Hepatic stellate cell (primary cell): ENCODE data around the gene CLN3.
"Not testable (repeated sequence)": the region's sequence is repeated elsewhere in the genome, so short reads cannot be mapped to it uniquely, and the experiment has no call there.

Experiments used
- DNase-seq: peaks from one replicate; pipeline ENCODE4 v3.0.0; 2011; ENCODE audit warnings: low spot score

Gene CLN3

DNA sequence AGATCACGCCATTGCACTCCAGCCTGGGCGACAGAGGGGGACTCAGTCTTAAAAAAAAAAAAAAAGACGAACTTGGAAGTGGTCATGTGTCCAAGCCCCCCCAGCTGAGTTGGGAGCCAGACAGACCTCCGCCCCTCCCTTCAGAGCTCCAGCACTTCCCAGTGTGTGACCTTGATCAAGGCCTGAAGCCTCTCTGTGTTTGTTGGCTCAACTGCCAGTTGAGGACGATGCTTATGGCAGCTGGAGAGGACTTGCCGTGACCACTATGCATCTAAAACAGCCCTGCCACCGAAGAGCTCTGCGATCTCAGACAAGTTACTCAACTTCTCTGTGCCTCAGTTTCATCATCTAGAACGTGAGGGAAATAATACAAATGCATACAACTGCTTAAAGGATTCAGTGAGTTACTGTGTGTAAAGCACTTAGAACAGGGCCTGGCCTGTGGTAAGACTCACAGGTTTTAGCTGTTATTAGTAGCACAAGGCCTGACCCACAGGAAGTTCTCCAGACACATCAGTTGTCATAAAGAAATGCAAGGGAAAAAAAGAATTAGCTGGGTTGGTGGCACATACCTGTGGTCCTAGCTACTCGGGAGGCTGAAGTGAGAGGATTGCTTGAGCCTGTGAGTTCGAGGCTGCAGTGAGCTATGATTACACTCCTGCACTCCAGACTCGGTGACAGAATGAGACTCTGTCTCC lies 21.8 kb upstream of the CLN3 start:
- no peak for DNase-seq

DNA sequence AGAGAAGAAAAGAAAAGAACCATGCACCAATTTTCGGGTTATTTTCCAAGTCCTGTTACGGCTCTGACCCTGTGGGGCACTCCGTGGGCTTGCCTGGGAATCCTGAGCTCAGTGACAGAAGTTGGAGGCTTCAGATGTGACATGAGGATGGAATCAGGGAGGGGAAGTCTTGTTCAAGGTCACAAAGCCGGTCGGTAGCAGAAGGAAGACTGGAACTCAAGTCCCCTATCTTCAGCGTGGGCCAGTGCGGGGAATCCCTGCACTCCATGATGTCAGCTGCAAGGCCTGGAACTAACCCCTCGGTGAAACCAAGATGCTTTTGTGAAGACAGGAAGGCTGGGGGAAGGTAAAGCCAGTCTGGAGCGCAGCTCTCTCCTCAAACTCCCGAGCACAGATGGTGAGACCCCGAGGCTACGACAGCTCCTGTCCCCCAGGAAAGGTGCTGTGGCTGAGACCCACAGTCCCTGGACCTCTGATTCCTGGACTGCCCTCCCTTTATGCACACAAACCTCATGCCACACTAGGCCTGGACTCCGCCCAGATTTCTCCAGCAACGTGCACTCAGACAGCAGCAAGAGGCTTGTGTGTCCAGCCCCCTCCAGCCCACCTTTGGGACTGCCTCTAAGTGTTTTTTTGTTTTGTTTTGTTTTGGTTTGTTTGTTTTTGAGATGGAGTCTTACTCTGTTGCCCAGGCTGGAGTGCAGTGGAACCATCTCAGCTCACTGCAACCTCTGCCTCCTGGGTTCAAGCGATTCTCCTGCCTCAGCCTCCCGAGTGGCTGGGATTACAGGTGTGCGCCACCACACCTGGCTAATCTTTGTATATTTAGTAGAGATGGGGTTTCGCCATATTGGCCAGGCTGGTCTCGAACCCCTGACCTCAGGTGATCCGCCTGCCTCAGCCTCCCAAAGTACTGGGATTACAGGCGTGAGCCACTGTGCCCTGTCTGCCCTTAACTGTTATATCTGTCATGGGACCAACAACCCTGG lies 20.2 kb upstream of the CLN3 start:
- DNase-seq: no peak

DNA sequence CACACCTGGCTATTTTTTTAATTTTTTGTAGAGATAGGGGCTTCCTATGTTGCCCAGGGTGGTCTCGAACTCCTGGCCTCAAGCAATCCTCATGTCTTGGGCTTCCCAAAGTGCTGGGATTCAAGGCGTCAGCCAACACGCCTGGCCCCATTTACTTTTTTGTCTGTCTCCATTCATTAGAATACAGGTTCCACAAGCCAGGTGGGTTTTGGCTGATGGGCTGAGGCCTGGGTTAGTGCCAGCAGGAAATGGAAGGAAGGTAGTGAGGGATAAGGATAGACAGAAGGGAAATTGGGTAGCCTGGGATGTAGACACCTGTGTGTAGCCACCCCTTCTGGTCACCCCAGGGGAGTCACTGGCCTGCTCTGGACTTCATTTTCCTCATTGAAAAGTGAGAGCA lies 19.2 kb upstream of the CLN3 start:
- DNase-seq: no peak

DNA sequence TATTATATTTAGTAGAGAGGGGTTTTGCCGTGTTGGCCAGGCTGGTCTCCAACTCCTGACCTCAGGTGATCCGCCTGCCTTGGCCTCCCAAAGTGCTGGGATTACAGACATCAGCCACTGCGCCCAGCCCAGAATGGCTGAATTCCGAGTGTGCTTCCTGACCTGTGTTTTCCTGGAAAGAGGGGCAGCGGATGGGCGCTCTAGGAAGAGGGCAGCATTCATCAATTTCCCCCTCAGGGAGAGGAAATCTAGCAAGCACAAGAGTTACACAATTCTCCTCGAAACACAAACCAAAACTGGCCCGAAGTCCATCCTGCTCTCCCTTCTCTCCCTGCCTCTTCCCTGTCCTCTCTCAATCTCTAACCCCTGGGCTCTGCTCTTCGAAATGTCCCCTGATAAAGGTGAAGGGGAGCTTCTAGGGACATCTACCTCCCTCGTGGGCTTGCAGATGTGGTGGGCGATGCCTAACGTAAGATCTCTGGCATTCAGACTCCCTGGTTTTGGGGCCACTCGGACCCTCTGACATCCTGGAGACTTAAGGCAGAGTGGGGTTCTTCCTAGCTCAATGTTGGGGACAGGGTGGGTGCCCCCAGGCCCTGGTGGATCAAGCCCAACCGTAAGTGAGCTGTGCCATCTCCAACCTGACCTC lies 13.7 kb upstream of the CLN3 start:
- no peak for DNase-seq

DNA sequence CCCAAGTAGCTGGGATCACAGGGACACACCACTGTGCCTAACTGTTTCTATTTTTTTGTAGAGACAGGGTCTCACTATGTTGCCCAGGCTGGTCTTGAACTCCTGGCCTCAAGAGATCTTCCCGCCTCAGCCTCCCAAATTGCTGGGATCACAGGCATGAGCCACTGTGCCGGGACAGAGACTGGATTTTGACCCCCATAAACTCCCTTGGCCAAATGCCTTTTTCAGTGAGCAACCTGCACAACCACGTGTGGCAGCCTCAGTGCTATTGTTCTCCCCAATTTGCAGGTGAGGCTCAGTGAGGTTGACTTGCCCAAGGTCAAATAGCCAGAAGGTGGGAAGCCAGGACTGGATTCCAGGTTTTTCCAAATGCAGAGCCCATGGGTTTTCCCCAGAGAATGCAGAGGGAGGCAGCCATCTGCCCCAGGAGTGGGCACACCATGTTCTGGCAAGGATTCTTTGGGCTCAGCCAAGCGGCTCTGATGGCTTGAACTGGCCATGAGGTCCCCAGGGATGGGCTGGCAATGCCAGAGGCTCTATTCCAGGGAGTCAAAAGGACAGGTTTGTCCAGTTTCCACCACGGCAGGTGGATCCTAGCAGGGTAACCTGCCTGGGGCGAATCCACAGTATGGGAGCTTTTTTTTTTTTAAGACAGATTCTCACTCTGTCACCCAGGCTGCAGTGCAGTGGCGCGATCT lies 13.0 kb upstream of the CLN3 start:
- DNase-seq: no peak

DNA sequence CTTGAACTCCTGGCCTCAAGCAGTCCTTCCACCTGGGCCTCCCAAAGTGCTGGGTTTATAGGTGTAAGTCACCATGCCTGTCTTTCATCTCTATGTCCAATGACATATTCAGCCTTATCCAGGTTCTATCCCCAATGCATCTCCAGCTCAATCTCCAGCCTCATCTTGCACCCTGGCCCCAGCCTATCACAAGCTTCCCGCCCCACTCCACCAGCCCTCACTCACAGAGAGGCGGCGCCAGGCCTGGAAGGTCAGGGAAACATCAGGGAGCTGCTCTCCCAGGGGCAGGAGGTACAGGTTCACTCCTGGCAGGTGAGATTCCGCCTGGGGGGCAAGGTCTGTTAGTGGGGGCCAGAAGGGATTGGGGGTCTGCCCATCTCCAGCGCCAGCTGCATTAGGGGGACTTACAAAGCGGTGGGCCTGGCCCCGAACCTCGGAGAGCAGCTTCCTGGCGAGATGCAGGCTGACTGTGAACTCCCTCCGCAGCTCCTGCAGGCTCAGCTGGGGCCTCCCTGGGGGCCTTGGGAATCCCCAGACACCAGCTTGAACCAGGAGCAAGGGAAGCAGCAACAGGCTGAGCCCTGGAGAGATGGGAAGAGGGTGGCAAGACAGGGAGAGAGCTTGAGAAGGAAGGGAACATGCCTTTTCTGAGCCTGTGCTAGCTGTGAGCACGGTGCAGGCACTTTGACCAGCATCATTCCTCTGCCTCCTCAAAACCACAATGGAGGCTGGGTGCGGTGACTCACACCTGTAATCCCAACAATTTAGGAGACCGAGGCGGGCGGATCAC lies 11.8 kb upstream of the CLN3 start:
- DNase-seq: no peak

DNA sequence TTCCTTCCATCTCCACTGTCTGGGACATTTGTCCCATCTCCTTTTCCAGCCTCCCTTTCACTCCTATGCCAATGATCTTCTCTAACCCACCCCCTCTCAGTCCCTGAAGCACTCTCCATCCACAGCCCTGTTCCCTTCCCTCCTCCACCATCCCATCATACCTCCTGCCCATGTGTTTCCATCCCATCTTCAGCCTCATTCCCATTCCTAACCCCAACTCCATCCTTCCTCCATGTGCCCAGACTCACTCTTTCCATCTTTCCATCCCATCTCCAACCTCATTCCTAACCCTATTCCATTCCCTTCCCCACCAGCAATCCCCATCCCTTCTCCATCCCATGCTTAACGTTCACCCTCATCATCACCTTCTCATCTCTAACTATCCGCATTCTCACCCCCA lies 10.4 kb upstream of the CLN3 start:
- no peak for DNase-seq

DNA sequence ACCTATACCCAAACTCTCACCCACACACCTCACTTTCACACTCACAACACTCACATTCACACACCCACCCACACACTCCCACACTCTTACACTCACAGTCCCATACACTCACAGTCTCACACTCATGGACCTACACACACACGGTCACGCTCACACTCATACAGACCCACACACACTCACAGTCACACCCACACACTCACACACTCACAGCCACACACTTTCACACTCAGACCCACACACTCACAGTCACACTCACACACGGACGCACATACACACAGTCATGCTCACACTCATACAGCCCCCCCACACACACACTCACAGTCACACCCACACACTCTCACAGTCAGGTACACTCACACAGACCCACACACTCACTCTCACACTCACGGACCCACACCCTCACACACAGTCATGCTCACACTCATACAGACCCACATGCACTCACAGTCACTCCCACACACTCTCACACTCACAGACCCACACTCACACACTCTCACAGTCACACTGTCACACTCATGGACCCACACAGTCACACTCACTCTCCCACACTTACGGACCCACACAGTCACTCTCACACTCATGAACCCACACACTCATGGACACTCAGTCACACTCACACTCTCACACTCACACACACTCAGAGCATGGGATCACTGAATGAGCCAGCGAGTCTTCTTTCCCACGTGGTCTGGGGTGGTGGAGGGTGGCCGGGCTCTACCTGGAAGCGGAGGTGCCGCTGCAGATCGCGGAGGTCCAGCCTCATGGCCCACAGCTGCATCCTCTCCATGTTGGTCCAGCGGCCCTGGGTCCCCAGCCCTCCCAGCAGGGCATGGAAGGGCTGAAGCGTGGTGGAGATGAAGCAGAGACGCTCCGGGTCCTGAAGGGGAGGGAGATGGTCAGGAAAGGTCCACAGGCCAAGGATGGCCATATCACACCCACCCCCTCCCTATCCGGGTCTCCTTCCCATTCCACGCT lies 9.7 kb upstream of the CLN3 start:
- no peak for DNase-seq

DNA sequence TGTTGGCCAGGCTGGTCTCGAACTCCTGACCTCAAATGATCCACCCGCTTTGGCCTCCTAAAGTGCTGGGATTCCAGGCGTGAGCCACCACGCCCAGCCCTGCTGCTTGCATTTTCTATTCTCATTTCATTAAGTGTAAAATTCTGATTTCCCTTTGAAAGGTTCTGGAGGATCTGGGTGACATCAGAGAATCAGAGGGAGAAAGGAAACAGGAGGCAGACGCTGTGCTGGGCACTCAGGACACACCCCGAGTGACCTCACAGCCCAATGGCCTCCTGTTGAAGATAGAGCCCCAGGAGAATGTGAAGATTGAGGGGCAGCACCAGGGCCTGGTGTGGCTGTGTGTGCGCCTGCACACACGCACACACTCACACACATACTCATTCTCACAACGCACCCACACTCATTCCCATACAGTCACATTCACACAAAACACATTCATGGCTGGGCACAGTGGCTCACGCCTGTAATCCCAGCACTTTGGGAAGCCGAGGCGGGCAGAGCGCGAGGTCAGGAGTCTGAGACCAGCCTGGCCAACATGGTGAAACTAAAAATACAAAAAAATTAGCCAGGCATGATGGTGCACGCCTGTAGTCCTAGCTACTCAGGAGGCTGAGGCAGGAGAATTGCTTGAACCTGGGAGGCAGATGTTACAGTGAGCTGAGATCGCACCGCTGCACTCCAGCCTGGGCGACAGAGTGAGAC lies 8.8 kb upstream of the CLN3 start:
- not testable (repeated sequence) for DNase-seq

DNA sequence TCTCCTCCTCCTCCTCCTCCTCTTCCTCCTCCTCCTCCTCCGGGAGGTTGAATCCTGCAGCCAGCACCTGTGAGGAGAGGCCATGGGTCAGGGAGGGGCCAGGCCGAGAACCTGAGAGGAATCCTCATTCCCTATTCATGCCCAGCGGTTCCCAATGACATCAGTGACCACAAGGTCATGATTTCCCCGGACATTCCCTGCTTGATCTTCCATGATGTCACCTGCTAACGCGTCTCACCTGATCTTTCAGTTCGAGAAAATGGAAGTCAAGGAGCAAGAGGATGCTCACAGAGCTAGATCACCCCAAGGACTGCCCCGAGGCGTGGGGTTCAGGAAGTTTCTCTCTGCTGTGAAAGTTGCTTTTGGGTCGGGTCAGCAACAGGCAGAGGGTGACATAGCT lies 8.0 kb upstream of the CLN3 start:
- no peak for DNase-seq

DNA sequence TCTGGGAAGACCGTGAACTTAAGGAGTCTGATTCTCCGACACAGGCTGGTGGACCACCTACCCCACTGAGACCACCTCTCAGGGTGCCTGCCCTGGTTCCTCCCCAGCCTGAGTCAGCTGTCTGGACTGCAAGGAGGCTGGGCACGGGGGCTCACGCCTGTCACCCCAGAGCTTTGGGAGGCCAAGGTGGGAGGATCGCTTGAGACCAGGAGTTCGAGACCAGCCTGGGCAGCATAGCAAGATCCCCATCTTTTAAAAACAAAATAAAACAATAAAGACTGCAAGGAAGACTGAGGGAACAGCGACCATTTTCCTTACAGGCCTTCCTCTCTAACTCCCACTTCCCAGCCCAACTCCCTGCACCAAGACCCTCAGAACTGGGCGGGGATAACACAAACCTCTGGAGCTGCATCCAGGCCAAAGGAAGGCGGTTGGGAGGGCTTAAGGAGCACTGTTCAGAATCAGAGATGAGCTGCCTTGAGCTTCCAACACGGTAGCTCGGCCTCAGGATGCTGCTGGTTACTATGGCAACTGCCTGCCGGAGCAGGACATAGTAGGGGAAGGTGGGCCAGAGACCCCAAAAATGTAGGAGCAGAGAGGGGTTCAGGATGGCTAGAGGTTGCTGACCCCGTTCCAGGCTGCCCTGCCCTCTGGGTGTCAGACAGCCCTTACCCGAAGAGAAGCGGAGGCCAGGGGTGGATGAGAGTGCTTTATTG lies 7.0 kb upstream of the CLN3 start:
- DNase-seq: no peak

DNA sequence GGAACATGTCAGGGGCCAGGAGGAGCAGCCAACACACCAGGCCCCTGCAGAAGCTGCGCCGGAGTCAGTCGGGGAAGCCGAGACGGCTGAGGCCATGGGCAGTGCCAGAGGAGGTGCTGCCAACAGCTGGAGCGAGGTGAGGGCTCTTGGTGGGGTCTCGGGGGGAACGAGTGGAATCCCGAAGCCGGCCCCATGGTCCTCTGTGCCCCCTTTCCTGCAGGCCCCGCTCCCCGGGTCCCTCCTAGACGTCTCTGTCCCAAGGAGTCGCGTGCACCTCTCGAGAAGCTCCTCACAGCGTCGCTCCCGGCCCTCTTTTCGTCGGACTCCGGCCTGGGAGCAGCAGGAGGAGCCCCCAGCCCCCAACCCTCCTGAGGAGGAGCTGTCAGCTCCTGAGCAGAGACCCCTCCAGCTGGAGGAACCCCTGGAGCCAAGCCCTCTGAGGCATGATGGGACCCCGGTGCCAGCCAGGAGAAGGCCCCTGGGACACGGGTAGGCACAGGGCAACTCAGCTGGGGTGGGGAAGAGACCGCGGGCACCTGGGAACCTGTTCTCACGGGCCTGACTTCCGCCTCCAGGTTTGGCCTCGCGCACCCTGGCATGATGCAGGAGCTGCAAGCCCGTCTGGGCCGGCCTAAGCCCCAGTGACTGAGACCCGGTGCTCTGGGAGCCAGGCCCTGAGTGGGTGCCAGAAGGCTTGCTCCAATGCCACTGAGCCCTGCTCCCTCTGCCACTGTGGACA lies 6.2 kb upstream of the CLN3 start:
- no peak for DNase-seq

DNA sequence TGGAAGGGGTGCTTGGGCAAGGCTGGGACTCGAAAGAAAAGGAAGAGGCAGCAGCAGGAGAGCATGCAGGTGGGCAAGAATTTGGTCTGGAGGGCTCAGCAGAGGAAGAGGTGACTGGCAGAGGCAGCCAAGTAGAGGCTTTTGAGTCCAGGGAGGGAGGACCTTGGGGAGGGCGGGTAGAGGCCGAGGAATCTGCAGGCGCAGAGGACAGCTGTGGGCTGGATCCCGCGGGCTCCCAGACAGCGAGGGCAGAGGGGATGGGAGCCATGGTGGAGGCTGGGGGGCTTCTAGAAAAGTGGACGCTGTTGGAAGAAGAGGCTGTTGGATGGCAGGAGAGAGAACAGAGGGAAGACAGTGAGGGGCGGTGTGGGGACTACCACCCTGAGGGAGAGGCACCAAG lies 5.5 kb upstream of the CLN3 start:
- no peak for DNase-seq

DNA sequence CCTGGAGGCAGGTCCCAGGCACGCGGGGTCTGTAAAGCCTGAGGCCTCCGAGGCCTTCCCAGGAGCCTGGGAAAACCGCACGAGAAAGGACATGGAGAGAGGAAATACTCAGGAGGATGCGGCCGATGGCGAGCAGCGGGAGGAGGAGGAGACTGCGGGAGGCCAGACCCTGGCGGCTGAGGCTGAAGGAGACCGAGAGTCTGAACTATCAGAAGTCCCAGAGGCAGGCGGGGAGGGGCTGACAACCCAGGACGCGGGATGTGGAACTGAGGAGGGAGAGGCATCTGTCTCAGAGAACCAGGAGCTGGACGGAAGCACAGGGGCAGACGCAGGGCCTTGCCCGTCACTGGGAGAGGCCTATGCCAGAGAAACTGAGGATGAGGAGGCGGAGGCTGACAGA lies 5.0 kb upstream of the CLN3 start:
- no peak for DNase-seq

DNA sequence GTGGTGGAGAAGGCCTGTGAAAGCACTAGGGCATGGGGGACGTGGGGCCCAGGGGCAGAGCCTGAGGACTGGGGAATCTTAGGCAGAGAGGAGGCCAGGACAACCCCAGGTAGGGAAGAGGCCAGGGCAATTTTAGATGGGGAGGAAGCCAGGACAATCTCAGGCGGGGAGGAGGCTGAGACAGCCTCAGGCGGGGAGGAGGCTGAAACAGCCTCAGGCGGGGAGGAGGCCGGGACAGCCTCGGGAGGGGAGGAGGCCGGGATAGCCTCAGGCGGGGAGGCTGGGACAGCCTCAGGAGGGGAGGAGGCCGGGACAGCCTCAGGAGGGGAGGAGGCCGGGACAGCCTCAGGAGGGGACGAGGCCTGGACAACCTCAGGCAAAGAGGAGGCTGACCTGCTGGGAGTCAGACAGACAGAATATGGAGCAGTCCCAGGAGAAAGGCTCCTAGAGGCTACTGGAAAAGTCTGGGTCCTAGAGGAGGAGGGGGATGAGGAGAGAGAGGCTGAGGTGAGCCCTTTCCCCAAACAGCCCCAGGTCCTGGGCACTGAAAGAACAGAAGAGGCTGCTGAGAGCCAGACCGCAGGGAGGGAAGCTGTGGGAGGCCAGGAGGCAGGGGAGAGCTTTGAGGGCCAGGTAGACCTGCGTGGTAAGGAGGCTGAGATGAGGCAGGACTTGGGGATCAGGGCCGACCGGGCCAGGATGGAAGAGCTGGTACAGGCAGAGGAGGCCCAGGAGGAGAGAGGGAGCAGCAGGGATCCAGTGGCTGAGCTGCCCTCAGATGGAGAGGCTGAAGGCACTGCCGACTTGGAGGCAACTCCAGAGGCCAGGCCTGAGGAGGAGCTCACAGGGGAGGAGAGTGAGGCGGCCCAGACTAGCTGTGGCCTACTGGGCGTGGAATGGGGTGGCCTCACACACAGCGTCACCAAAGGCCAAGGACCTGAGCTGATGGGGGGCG lies 4.2 kb upstream of the CLN3 start:
- DNase-seq: no peak

DNA sequence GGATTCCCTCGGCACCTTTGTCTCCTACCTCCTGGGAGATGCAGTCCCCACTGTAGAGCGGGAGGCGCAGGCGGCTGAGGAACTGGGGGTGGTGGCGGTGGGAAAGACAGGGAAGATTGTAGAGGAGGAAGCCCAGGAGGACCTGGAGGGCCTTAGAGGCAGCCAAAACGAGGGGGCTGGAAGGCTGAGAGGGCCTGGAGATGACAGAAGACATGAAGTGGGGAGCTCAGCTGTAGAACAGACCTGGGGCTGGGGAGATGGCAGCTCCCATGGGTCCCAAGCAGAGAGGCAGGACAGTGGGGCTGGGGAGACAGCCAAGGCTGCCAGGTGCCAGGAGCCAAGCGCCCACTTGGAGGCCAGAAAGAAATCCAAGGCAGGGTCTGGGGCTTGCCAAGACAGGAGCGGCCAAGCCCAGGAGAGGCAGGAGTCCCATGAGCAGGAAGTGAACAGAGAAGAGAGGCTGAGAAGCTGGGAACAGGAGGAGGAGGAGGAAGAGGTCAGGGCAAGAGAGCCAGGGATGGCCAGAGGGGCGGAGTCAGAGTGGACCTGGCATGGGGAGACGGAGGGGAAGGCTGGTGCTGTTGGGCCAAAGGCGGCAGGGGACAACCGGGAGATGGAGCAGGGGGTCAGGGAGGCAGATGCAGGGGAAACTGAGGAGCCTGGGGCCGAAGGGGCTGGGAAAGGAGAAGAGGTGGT lies 3.4 kb upstream of the CLN3 start:
- DNase-seq: no peak
